EH (cell line): ENCODE measurements around the gene SEMG1.
A peak's percentile ranks its signal among the peaks of the same experiment; 100 is the strongest.

Experiments
- DNase-seq: peaks from one replicate; pipeline ENCODE4 v3.0.0-alpha.2; 2015; ENCODE audit warnings: low read depth

The SEMG1 gene

GRCh38 chr20:45206725-45207124, at the start of gene SEMG1:
Gene SEMG1 (plus strand): TSS chr20:45207033. CDS start chr20:45207054, 21 bp downstream.
- DNase-seq = no peak

- peak; percentile 78 for DNase-seq
Observed at GRCh38 chr20:45157962-45158361, 48.9 kb upstream of the SEMG1 start.

GRCh38 chr20:45163083-45163803, 43.6 kb upstream of the SEMG1 start:
- DNase-seq = no peak

GRCh38 chr20:45164906-45165305, 41.9 kb upstream of the SEMG1 start:
- no peak for DNase-seq

GRCh38 chr20:45173522-45173921, 33.3 kb upstream of the SEMG1 start:
- no peak for DNase-seq

- DNase-seq = peak; percentile 22
Observed at GRCh38 chr20:45174434-45175364, 32.1 kb upstream of the SEMG1 start, which contains the start of gene PI3. Gene PI3 (plus strand): TSS chr20:45174902. CDS start chr20:45174923, 21 bp downstream.

GRCh38 chr20:45176526-45177267, 30.1 kb upstream of the SEMG1 start:
- DNase-seq = no peak

GRCh38 chr20:45179166-45179565, 27.7 kb upstream of the SEMG1 start:
- no peak for DNase-seq

- DNase-seq = peak; percentile 58
Observed at GRCh38 chr20:45181639-45182038, 25.2 kb upstream of the SEMG1 start.

- no peak for DNase-seq
Observed at GRCh38 chr20:45183084-45183483, 23.7 kb upstream of the SEMG1 start.

GRCh38 chr20:45187693-45188092, 19.1 kb upstream of the SEMG1 start:
- no peak for DNase-seq

GRCh38 chr20:45189067-45189609, 17.7 kb upstream of the SEMG1 start:
- no peak for DNase-seq

- no peak for DNase-seq
Observed at GRCh38 chr20:45189861-45190260, 17.0 kb upstream of the SEMG1 start.

GRCh38 chr20:45191926-45192325, 14.9 kb upstream of the SEMG1 start:
- DNase-seq = no peak

- DNase-seq = no peak
Observed at GRCh38 chr20:45193331-45193730, 13.5 kb upstream of the SEMG1 start.

- no peak for DNase-seq
Observed at GRCh38 chr20:45209924-45210323, 3.1 kb downstream of the SEMG1 start.

GRCh38 chr20:45211569-45212474, 5.0 kb downstream of the SEMG1 start:
- no peak for DNase-seq

GRCh38 chr20:45212836-45213235, 6.0 kb downstream of the SEMG1 start:
- DNase-seq = no peak

- no peak for DNase-seq
Observed at GRCh38 chr20:45218124-45218523, 11.3 kb downstream of the SEMG1 start.

- no peak for DNase-seq
Observed at GRCh38 chr20:45218636-45219035, 11.8 kb downstream of the SEMG1 start.

GRCh38 chr20:45221076-45221475, 14.2 kb downstream of the SEMG1 start, which contains the start of gene SEMG2:
Gene SEMG2 (plus strand): TSS chr20:45221373. CDS start chr20:45221390, 17 bp downstream.
- DNase-seq = no peak
